Neural cell (in vitro differentiated cells): ENCODE measurements around the gene KRT82. TPM values are rescaled to one million over a fixed set of nuclear protein-coding genes. Genes with fewer than 3 reads are reported as not detected.

Source experiments
- H2AFZ ChIP-seq: fragments of 200-600, 300-800 bp; sonication (generic), shearing (Covaris generic); 2 replicates; pipeline ENCODE4 v1.6.0; 2014; ENCODE audit warnings: low read depth, mild to moderate bottlenecking, antibody characterized with exemption, low read length, moderate library complexity
- H3F3A ChIP-seq: fragments of 200-600 bp; shearing (Covaris generic); 2 replicates; pipeline ENCODE4 v1.6.1; 2016; ENCODE audit warnings: mild to moderate bottlenecking, moderate library complexity, mixed read lengths, antibody characterized with exemption, low read length; ENCODE audit not compliant: insufficient read depth, poor library complexity, severe bottlenecking
- H3K27ac ChIP-seq: fragments of 200-600, 300-800 bp; sonication (generic), shearing (Covaris generic); 2 replicates; pipeline ENCODE4 v1.5.1; 2014; ENCODE audit warnings: mild to moderate bottlenecking, low read length, moderate library complexity
- H3K27me3 ChIP-seq: fragments of 300-800, 200-600 bp; sonication (generic), shearing (Covaris generic); 2 replicates; pipeline ENCODE4 v1.6.0; 2014; ENCODE audit warnings: mild to moderate bottlenecking, low read depth, low read length, moderate library complexity; ENCODE audit not compliant: insufficient read depth
- H3K36me3 ChIP-seq: fragments of 300-800, 200-600 bp; sonication (generic), shearing (Covaris generic); 2 replicates; pipeline ENCODE4 v1.5.1; 2014; ENCODE audit warnings: mild to moderate bottlenecking, antibody characterized with exemption, low read length, moderate library complexity; ENCODE audit not compliant: insufficient read depth
- H3K4me2 ChIP-seq: fragments of 300-800, 200-600 bp; sonication (generic), shearing (Covaris generic); 2 replicates; pipeline ENCODE4 v1.6.0; 2014; ENCODE audit warnings: mild to moderate bottlenecking, low read length
- H3K4me3 ChIP-seq: fragments of 300-800, 200-600 bp; sonication (generic), shearing (Covaris generic); 2 replicates; pipeline ENCODE4 v1.5.1; 2014; ENCODE audit warnings: mild to moderate bottlenecking, low read length, moderate library complexity
- H3K79me2 ChIP-seq: fragments of 200-600 bp; shearing (Covaris generic); replicated peaks from 2 replicates; pipeline ENCODE4 v1.6.0; 2014; ENCODE audit warnings: mild to moderate bottlenecking, low read length, moderate library complexity; ENCODE audit not compliant: insufficient read depth
- H3K9ac ChIP-seq: fragments of 300-800, 200-600 bp; sonication (generic), shearing (Covaris generic); 2 replicates; pipeline ENCODE4 v1.6.1; 2016; ENCODE audit warnings: mild to moderate bottlenecking, low read length, mixed read lengths
- H3K9me2 ChIP-seq: fragments of 200-600 bp; shearing (Covaris generic); 2 replicates; pipeline ENCODE4 v1.6.1; 2016; ENCODE audit warnings: mild to moderate bottlenecking, low read length, mixed read lengths; ENCODE audit not compliant: insufficient read depth
- H3K9me3 ChIP-seq: fragments of 200-600, 300-800 bp; sonication (generic), shearing (Covaris generic); 2 replicates; pipeline ENCODE4 v1.6.1; 2016; ENCODE audit warnings: mild to moderate bottlenecking, mixed run types, low read length, moderate library complexity, mixed read lengths
- H4K20me1 ChIP-seq: fragments of 200-600 bp; shearing (Covaris generic); 2 replicates; pipeline ENCODE4 v1.6.1; 2016; ENCODE audit warnings: mild to moderate bottlenecking, mixed run types; ENCODE audit not compliant: insufficient read depth
- EP300 ChIP-seq: fragments of 450-650 bp; conservative IDR thresholded peaks from 2 replicates; pipeline ENCODE4 v1.6.1; 2014; ENCODE audit warnings: antibody characterized with exemption, mild to moderate bottlenecking, moderate library complexity; ENCODE audit not compliant: poor library complexity, severe bottlenecking
- EZH2 ChIP-seq: fragments of 200-600, 300-800 bp; shearing (Covaris generic), sonication (generic); IDR thresholded peaks from 2 replicates; pipeline ENCODE4 v1.6.1; 2014; ENCODE audit warnings: antibody characterized with exemption, low read length, borderline replicate concordance, mild to moderate bottlenecking; ENCODE audit not compliant: insufficient read depth, poor library complexity, severe bottlenecking
- MXI1 ChIP-seq: fragments of 450-650 bp; conservative IDR thresholded peaks from 2 replicates; pipeline ENCODE4 v1.6.1; 2014; ENCODE audit warnings: antibody characterized with exemption, mild to moderate bottlenecking; ENCODE audit not compliant: poor library complexity, severe bottlenecking
- POLR2AphosphoS5 ChIP-seq: IDR thresholded peaks from 2 replicates; pipeline ENCODE4 v1.6.1; 2012
- RAD21 ChIP-seq: fragments of 450-650 bp; conservative IDR thresholded peaks from 2 replicates; pipeline ENCODE4 v1.6.1; 2014; ENCODE audit warnings: antibody characterized with exemption, mild to moderate bottlenecking, moderate library complexity
- SMC3 ChIP-seq: fragments of 450-650 bp; conservative IDR thresholded peaks from 2 replicates; pipeline ENCODE4 v1.6.1; 2014; ENCODE audit warnings: antibody characterized with exemption, mild to moderate bottlenecking, moderate library complexity; ENCODE audit not compliant: poor library complexity
- TAF1 ChIP-seq: IDR thresholded peaks from 2 replicates; pipeline ENCODE4 v1.6.1; 2012; ENCODE audit warnings: low read depth
- polyA plus RNA-seq: library from polyadenylated mRNA; depleted of rRNA; stranded (reverse); fragments of >200 nt; gene quantifications from 2 replicates; pipeline ENCODE4 v1.2.3, GENCODE V29; 2014
- TF ChIP-seq, protein P1 (sequence below): IDR thresholded peaks from 2 replicates; pipeline ENCODE4 v1.6.1; 2012; ENCODE audit warnings: borderline replicate concordance
- TF ChIP-seq, protein P2 (sequence below): fragments of 450-650 bp; IDR thresholded peaks from 2 replicates; pipeline ENCODE4 v1.5.1; 2014; ENCODE audit warnings: antibody characterized with exemption, mild to moderate bottlenecking, moderate library complexity; ENCODE audit not compliant: poor library complexity, severe bottlenecking

KRT82 gene
- polyA plus RNA-seq, 1 donor from 2014 or later: not detected

DNA sequence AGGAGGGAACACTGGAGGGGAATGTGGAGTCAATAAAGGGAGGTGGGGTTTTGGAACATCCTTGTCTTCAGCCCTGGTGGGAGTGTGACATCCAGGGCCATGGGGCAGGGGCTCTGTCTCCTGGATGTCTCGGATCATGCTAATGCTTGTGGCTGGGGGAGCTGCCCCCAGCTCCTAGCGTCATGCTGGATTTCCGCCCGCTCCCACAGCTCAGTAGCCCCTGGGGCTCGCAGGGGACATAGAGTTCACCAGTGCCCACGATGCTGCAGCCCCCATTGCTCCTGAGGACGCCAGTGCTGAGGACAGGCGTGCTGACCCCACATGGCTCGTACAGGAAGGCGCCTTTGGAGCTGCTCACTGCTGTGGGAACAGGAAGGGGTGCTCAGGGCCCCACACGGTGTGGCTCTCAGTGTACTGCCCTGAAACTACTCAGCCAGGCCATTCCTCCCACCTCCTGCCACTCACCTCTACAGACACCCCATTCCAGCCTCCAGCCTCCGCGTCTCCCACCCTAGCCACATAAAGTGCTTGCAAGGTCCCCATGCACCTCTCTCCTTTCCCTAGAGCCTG lies 11.2 kb downstream of the KRT82 start:
- Histone ChIP-seq H3K4me2 (no peak overlapping the region), H3K9me2 (no peaks in the 10 kb centered on the region), H3K9me3 (no peaks in the 10 kb centered on the region), H3K27ac (no peak overlapping the region), H3K27me3 (no peaks in the 10 kb centered on the region), H4K20me1 (no peaks in the 10 kb centered on the region), H3K4me3 (no peak overlapping the region), H3K79me2 (no peaks in the 10 kb centered on the region), H2AFZ (no peak overlapping the region), H3K9ac (no peak overlapping the region), H3K36me3 (no peaks in the 10 kb centered on the region), H3F3A (no peaks in the 10 kb centered on the region)
- TF ChIP-seq, protein P1, sequence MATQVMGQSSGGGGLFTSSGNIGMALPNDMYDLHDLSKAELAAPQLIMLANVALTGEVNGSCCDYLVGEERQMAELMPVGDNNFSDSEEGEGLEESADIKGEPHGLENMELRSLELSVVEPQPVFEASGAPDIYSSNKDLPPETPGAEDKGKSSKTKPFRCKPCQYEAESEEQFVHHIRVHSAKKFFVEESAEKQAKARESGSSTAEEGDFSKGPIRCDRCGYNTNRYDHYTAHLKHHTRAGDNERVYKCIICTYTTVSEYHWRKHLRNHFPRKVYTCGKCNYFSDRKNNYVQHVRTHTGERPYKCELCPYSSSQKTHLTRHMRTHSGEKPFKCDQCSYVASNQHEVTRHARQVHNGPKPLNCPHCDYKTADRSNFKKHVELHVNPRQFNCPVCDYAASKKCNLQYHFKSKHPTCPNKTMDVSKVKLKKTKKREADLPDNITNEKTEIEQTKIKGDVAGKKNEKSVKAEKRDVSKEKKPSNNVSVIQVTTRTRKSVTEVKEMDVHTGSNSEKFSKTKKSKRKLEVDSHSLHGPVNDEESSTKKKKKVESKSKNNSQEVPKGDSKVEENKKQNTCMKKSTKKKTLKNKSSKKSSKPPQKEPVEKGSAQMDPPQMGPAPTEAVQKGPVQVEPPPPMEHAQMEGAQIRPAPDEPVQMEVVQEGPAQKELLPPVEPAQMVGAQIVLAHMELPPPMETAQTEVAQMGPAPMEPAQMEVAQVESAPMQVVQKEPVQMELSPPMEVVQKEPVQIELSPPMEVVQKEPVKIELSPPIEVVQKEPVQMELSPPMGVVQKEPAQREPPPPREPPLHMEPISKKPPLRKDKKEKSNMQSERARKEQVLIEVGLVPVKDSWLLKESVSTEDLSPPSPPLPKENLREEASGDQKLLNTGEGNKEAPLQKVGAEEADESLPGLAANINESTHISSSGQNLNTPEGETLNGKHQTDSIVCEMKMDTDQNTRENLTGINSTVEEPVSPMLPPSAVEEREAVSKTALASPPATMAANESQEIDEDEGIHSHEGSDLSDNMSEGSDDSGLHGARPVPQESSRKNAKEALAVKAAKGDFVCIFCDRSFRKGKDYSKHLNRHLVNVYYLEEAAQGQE: no peak
- TF ChIP-seq EP300 (no peak), RAD21 (no peak), POLR2AphosphoS5 (no peak), EZH2 (no peak), SMC3 (no peak), MXI1 (no peak), TAF1 (no peak)

DNA sequence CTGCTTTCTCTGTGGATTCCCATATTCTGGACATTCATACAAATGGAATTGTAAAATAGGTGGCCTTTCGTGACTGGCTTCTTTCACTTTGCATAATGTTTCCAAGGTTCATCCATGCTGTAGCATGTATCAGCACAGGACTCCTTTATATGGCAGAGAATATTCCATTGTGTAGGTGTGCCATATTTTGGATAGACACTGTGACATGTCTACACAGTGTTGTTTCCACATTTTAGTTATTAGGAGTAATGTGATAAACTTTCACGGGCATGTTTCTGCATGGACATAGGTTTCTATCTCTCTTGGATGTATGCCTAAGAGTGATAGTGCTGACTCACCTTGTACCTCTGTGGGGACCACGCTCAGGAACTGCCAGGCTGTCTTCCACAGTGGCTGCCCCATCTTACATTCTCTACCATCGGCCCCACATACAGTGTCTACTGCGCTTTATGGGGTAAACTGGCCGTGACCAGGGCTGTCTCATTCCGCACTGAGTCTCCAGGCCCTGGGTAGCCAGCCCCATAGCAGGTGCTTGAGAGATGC lies 13.6 kb downstream of the KRT82 start:
- H3K4me3 ChIP-seq: no peak overlapping the region
- no peaks in the 10 kb centered on the region for H3K79me2 ChIP-seq
- no peak overlapping the region for H2AFZ ChIP-seq
- no peaks in the 10 kb centered on the region for H4K20me1 ChIP-seq
- no peak overlapping the region for H3K9ac ChIP-seq
- no peak for TF ChIP-seq POLR2AphosphoS5
- no peak for TF ChIP-seq MXI1
- no peak for TF ChIP-seq TAF1
- TF ChIP-seq EZH2: no peak
- no peak for TF ChIP-seq RAD21
- TF ChIP-seq, protein P2, sequence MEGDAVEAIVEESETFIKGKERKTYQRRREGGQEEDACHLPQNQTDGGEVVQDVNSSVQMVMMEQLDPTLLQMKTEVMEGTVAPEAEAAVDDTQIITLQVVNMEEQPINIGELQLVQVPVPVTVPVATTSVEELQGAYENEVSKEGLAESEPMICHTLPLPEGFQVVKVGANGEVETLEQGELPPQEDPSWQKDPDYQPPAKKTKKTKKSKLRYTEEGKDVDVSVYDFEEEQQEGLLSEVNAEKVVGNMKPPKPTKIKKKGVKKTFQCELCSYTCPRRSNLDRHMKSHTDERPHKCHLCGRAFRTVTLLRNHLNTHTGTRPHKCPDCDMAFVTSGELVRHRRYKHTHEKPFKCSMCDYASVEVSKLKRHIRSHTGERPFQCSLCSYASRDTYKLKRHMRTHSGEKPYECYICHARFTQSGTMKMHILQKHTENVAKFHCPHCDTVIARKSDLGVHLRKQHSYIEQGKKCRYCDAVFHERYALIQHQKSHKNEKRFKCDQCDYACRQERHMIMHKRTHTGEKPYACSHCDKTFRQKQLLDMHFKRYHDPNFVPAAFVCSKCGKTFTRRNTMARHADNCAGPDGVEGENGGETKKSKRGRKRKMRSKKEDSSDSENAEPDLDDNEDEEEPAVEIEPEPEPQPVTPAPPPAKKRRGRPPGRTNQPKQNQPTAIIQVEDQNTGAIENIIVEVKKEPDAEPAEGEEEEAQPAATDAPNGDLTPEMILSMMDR: no peak
- no peak for TF ChIP-seq EP300
- TF ChIP-seq, protein P1: no peak
- H3K27ac ChIP-seq: no peak overlapping the region
- no peak overlapping the region for H3K4me2 ChIP-seq
- H3F3A ChIP-seq: no peaks in the 10 kb centered on the region
- H3K9me3 ChIP-seq: no peaks in the 10 kb centered on the region
- H3K9me2 ChIP-seq: no peaks in the 10 kb centered on the region
- H3K27me3 ChIP-seq: no peaks in the 10 kb centered on the region
- no peaks in the 10 kb centered on the region for H3K36me3 ChIP-seq
